ENCODE results near the gene DIPK1A. TPM values are rescaled to one million over a fixed set of nuclear protein-coding genes. Genes with fewer than 3 reads are reported as not detected.

Gene DIPK1A
- total and polyA plus RNA-seq, 12 donors: 0.91 to 10.2 (median 3.0) TPM

DNA sequence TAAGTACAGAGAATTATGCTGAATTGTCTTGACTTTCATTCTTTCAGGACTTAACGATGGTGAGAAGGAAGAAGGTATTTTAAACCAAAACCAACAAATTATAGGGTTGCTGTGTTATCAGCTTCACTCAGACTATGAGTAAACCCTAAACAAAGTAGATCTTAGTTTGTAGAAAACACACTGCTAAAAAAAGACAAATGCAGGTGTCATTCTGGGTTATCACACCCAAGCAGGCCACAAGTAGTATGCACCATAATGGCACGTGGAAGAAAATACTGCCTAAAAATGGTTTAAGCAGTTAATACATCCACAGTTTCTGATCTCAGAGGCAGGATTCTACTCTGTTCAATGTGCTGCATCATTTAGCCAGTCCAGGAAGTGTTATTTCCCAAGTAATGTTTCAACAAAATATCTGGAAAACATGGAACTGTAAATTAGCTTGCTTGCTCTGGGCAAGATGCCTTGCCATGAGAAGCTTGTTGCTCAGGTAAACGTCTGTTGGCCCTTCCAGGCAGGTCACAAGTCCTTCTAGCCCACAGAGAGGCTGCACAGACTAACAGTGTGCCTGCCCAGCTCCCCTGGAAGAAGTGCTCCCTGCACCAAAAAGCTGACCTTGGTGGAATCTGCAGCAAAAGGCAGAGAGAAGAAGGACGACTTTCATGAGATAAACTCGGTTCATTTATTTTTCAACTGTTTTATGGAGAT lies 4.1 kb downstream of the DIPK1A start:
- Histone ChIP-seq H3K4me1 (replicated peaks in 1 of 2) (peaks cover 3 to 14% of the 10 kb centered on the region in 2 donors), H3K27ac (no peak overlapping the region), H3K9me3 (replicated peaks in 1 of 3) (no peaks in the 10 kb centered on the region), H3K36me3 (replicated peaks in 1 of 2) (no peaks in the 10 kb centered on the region), H3K4me3 (no peak overlapping the region), H3K27me3 (no peaks in the 10 kb centered on the region)
- TF ChIP-seq, protein P1, sequence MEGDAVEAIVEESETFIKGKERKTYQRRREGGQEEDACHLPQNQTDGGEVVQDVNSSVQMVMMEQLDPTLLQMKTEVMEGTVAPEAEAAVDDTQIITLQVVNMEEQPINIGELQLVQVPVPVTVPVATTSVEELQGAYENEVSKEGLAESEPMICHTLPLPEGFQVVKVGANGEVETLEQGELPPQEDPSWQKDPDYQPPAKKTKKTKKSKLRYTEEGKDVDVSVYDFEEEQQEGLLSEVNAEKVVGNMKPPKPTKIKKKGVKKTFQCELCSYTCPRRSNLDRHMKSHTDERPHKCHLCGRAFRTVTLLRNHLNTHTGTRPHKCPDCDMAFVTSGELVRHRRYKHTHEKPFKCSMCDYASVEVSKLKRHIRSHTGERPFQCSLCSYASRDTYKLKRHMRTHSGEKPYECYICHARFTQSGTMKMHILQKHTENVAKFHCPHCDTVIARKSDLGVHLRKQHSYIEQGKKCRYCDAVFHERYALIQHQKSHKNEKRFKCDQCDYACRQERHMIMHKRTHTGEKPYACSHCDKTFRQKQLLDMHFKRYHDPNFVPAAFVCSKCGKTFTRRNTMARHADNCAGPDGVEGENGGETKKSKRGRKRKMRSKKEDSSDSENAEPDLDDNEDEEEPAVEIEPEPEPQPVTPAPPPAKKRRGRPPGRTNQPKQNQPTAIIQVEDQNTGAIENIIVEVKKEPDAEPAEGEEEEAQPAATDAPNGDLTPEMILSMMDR (IDR thresholded peaks at IDR 0.05): no peak
- TF ChIP-seq POLR2A (IDR thresholded peaks at IDR 0.05): no peak
- DNase-seq: no peak
- intact Hi-C loops (cut with DNase I): no loop called here
- WGBS, 4 donors: 61 to 74% (median 62%) methylated on average over 4 to 5 of the region's 5 CpGs

DNA sequence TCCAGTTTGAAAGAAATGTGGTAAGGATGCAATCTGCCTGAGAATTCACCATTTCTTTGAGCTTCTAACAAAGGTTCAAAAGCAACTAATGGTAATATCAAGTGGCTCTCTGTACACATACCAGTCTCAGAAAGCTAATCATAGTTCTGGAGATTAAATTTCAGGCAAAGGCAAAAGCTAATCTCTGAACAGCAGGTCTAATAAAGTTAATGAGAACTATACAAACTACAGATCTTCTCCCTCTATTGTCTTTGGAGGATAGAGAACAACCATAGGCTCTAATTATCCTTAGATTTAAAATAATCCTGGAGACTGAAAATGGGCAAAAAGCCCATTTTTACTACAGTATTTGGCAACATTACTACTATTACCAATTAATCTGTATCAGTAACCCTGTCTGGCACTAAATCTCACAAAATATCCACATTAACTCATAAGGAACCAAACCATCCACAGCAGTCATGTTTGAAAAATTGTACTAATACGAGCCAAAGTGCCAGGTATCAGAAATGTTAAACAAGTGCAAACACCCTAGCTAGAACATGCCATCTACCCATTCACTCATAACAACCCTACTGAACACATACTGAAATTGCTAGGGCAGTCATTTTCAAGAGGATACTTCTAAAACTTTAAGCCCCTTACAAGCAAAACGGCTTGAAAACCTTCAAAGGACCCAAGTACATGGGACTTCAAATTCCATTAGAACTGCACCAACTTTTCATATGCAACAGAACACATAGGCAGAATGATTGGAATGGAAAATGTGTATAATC lies 4.8 kb downstream of the DIPK1A start:
- no peak overlapping the region for H3K27ac ChIP-seq
- no peak overlapping the region for H3K4me3 ChIP-seq
- no peaks in the 10 kb centered on the region for H3K27me3 ChIP-seq
- TF ChIP-seq, protein P1 (IDR thresholded peaks at IDR 0.05): no peak
- TF ChIP-seq POLR2A (IDR thresholded peaks at IDR 0.05): no peak
- intact Hi-C loops (cut with DNase I): no loop called here
- no peaks in the 10 kb centered on the region for H3K9me3 ChIP-seq (replicated peaks in 1 of 3)
- WGBS, 4 donors: 86 to 89% (median 88%) methylated on average over 2 of the region's 2 CpGs
- no peak for DNase-seq
- H3K4me1 ChIP-seq (replicated peaks in 1 of 2): peaks cover 3 to 14% of the 10 kb centered on the region in 2 donors
- H3K36me3 ChIP-seq (replicated peaks in 1 of 2): no peaks in the 10 kb centered on the region

DNA sequence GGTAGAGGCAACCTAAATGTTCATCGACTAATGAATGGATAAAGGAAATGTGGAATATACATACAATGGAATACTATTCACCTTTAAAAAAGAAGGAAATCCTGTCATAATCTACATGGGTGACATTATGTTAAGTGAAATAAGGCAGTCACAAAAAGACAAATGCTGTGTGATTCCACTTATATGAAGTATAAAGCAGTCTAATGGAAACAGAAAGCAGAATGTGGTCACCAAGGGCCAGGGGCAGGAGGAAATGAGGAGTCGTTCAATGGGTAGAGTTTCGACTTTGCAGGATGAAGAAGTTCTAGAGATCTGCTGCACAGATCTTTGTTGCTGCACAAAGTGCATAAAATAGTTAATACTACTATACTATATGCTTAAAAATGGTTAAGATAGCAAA lies 7.8 kb downstream of the DIPK1A start:
- DNase-seq: no peak
- Histone ChIP-seq H3K4me3 (no peak overlapping the region), H3K27ac (no peak overlapping the region), H3K27me3 (no peaks in the 10 kb centered on the region), H3K9me3 (replicated peaks in 1 of 3) (no peaks in the 10 kb centered on the region), H3K36me3 (replicated peaks in 1 of 2) (no peaks in the 10 kb centered on the region), H3K4me1 (replicated peaks in 1 of 2) (peaks cover 0 to 10% of the 10 kb centered on the region in 2 donors)
- WGBS, 4 donors: 75 to 91% (median 82%) methylated on average over 3 of the region's 3 CpGs
- intact Hi-C loops (cut with DNase I): no loop called here
- TF ChIP-seq, protein P1 (IDR thresholded peaks at IDR 0.05): no peak
- no peak for TF ChIP-seq POLR2A (IDR thresholded peaks at IDR 0.05)

DNA sequence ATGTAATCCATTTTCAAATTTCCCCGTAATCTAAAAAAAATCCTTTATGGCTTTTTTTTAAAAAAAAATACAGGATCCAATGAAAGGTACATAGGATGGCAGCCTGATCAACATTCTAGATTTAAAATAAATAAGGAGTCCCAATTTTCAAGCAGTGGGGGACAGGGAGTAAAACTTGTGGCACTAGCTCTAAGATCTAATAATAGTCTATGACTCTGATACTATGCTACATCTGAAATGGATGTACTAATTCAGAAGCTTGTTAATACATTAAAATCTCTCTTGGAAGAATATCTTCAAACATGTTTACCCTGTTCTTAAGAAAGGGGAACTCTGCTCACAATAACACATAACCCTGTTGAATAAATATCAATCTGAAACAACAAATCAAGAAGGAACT lies 8.5 kb downstream of the DIPK1A start:
- no peak overlapping the region for H3K27ac ChIP-seq
- intact Hi-C loops (cut with DNase I): no loop called here
- no peaks in the 10 kb centered on the region for H3K36me3 ChIP-seq (replicated peaks in 1 of 2)
- H3K27me3 ChIP-seq: no peaks in the 10 kb centered on the region
- no peak for TF ChIP-seq POLR2A (IDR thresholded peaks at IDR 0.05)
- peaks cover 0 to 10% of the 10 kb centered on the region in 2 donors for H3K4me1 ChIP-seq (replicated peaks in 1 of 2)
- H3K9me3 ChIP-seq (replicated peaks in 1 of 3): no peaks in the 10 kb centered on the region
- DNase-seq: no peak
- no peak overlapping the region for H3K4me3 ChIP-seq
- 90 to 100% (median 98%) methylated on average over 1 of the region's 1 CpG for WGBS, 4 donors

Measured in adrenal gland (tissue), 12 donors.